Fibroblast of lung (primary cell): Measurements from ENCODE around the gene EPB41L5.

Source experiments
- CTCF ChIP-seq, 2 donors: IDR thresholded peaks in 1 of 2; conservative IDR thresholded peaks in 1 of 2; 1 replicate in 1 of 2; 2 replicates in 1 of 2; pipeline ENCODE4 v1.5.1; 2011 to 2012; ENCODE audit warnings: low read length in 2 of 2, control low read depth in 1 of 2, inconsistent platforms in 1 of 2, low read depth in 1 of 2, mild to moderate bottlenecking in 1 of 2
- EZH2 ChIP-seq: IDR thresholded peaks from 2 replicates; pipeline ENCODE4 v1.5.1; 2012; ENCODE audit warnings: low read length, control low read depth, mild to moderate bottlenecking; ENCODE audit errors: missing control alignments

- no peak for TF ChIP-seq CTCF (conservative IDR thresholded peaks at IDR 0.05 in 1 of 2, IDR thresholded peaks at IDR 0.05 in 1 of 2; ENCODE audit: low read depth in 1 of 2, low read length in 2 of 2)
- no peak for TF ChIP-seq EZH2
Measured at GRCh38 chr2:120029672-120030640, 17.1 kb downstream of the EPB41L5 start.
